ENCODE results near the gene ZCCHC24. TPM values are rescaled to one million over a fixed set of nuclear protein-coding genes. Genes with fewer than 3 reads are reported as not detected.

The ZCCHC24 gene
- total and polyA plus RNA-seq, 9 donors = 21.6 to 92.1 (median 58.3) TPM

GRCh38 chr10:79404231-79404609, 41.2 kb downstream of the ZCCHC24 start:
- peak; percentile 75 to 87 (median 81) for DNase-seq
- Histone ChIP-seq H3K4me1 (ENCODE audit: insufficient read depth) (peaks cover 76% of the 10 kb centered on the region), H3K27ac (peak overlapping the region; percentile 75 to 80), H3K27me3 (no peaks in the 10 kb centered on the region), H3K9me3 (no peaks in the 10 kb centered on the region), H3K36me3 (no peaks in the 10 kb centered on the region), H3K4me3 (no peak overlapping the region)
- 5 to 7% (median 6%) methylated on average over 7 of the region's 7 CpGs for WGBS, 3 donors
- TF ChIP-seq POLR2A (IDR thresholded peaks at IDR 0.05) = no peak
- TF ChIP-seq CTCF (IDR thresholded peaks at IDR 0.05) = no peak
- no peak for TF ChIP-seq EP300 (IDR thresholded peaks at IDR 0.05)
- intact Hi-C loops (cut with DNase I) = no loop called here

GRCh38 chr10:79403441-79404230, 41.8 kb downstream of the ZCCHC24 start:
- 39 to 47% (median 39%) methylated on average over 22 to 23 of the region's 23 CpGs for WGBS, 3 donors
- peak in 4 of 5 donors; percentile 36 to 62 (median 46) for DNase-seq
- Histone ChIP-seq H3K9me3 (no peaks in the 10 kb centered on the region), H3K4me3 (no peak overlapping the region), H3K27ac (peak overlapping the region; percentile 75 to 80), H3K27me3 (no peaks in the 10 kb centered on the region), H3K36me3 (no peaks in the 10 kb centered on the region), H3K4me1 (ENCODE audit: insufficient read depth) (peaks cover 77% of the 10 kb centered on the region)
- intact Hi-C loops (cut with DNase I) = no loop called here
- TF ChIP-seq POLR2A (IDR thresholded peaks at IDR 0.05) = no peak
- no peak for TF ChIP-seq CTCF (IDR thresholded peaks at IDR 0.05)
- TF ChIP-seq EP300 (IDR thresholded peaks at IDR 0.05) = no peak

- no peak for TF ChIP-seq CTCF (IDR thresholded peaks at IDR 0.05)
- TF ChIP-seq POLR2A (IDR thresholded peaks at IDR 0.05) = no peak
- TF ChIP-seq EP300 (IDR thresholded peaks at IDR 0.05) = no peak
- intact Hi-C loops (cut with DNase I) = no loop called here
- Histone ChIP-seq H3K9me3 (no peaks in the 10 kb centered on the region), H3K4me1 (ENCODE audit: insufficient read depth) (peaks cover 77% of the 10 kb centered on the region), H3K27me3 (no peaks in the 10 kb centered on the region), H3K36me3 (no peaks in the 10 kb centered on the region), H3K27ac (peak overlapping the region; percentile 75 to 80), H3K4me3 (no peak overlapping the region)
- WGBS, 3 donors = 62 to 68% (median 63%) methylated on average over 8 of the region's 8 CpGs
- peak in 2 of 5 donors; percentile 43 to 47 for DNase-seq
These were observed 42.5 kb downstream of the ZCCHC24 start for GRCh38 chr10:79402951-79403350.

- H3K27ac ChIP-seq = peak overlapping the region; percentile 75 to 80
- H3K36me3 ChIP-seq = no peaks in the 10 kb centered on the region
- DNase-seq = peak in 2 of 5 donors; percentile 26 to 30
- H3K9me3 ChIP-seq = no peaks in the 10 kb centered on the region
- no peak overlapping the region for H3K4me3 ChIP-seq
- peaks cover 78% of the 10 kb centered on the region for H3K4me1 ChIP-seq (ENCODE audit: insufficient read depth)
- 95 to 99% (median 96%) methylated on average over 7 of the region's 7 CpGs for WGBS, 3 donors
- H3K27me3 ChIP-seq = no peaks in the 10 kb centered on the region
- intact Hi-C loops (cut with DNase I) = no loop called here
- TF ChIP-seq POLR2A (IDR thresholded peaks at IDR 0.05) (no peak), EP300 (IDR thresholded peaks at IDR 0.05) (no peak), CTCF (IDR thresholded peaks at IDR 0.05) (no peak)
These were observed 42.8 kb downstream of the ZCCHC24 start for GRCh38 chr10:79402625-79402946.
